ENCODE measurements around the gene LPP. TPM values are rescaled to one million over a fixed set of nuclear protein-coding genes. Genes with fewer than 3 reads are reported as not detected.

Gene LPP
- total RNA-seq, 1 experiment from 2014 or later, result 120 TPM

GRCh38 chr3:188177721-188178120 is 23.8 kb downstream of the LPP start:
- DNase-seq, result no peak
- H3K27me3 Mint-ChIP-seq (ENCODE audit: insufficient read depth, unreplicated experiment), result no peaks in the 10 kb centered on the region
- peaks cover 33% of the 10 kb centered on the region for H3K36me3 Mint-ChIP-seq (ENCODE audit: insufficient read depth, unreplicated experiment)
- BruUV-seq (replicated peaks), result no TSS peak
- peaks cover 21% of the 10 kb centered on the region for H3K4me1 Mint-ChIP-seq (ENCODE audit: low read depth, unreplicated experiment)
- H3K27ac Mint-ChIP-seq (ENCODE audit: unreplicated experiment), result peak overlapping the region; percentile 39
- ChIA-PET POLR2A (no interaction called here), CTCF (no interaction called here)
- H3K9me3 Mint-ChIP-seq (ENCODE audit: unreplicated experiment), result no peaks in the 10 kb centered on the region
- Histone ChIP-seq H3K4me3 (ENCODE audit: low read depth, low read length) (no peak overlapping the region), H3K4me1 (peaks cover 27% of the 10 kb centered on the region; the same call in 1 of the 2 replicates), H3K27me3 (replicated peaks; ENCODE audit: control insufficient read depth, insufficient read depth, low read length) (no peaks in the 10 kb centered on the region), H3K36me3 (ENCODE audit: control insufficient read depth, insufficient read depth, low read length) (peaks cover 2% of the 10 kb centered on the region; the same call in 1 of the 2 replicates), H3K9me3 (no peaks in the 10 kb centered on the region)
- intact Hi-C loops (cut with micrococcal nuclease; ENCODE audit: unreplicated experiment), result no loop called here
- H3K4me3 Mint-ChIP-seq (ENCODE audit: unreplicated experiment), result no peak overlapping the region
- no peak for TF ChIP-seq CTCF (IDR thresholded peaks at IDR 0.05; ENCODE audit: insufficient read depth in 1 of 2, low read depth in 1 of 2, low read length in 1 of 2, severe bottlenecking in 1 of 2, unreplicated experiment in 1 of 2)

- Histone ChIP-seq H3K9me3 (no peaks in the 10 kb centered on the region), H3K4me3 (ENCODE audit: low read depth, low read length) (no peak overlapping the region), H3K4me1 (peaks cover 27% of the 10 kb centered on the region; the same call in 1 of the 2 replicates), H3K36me3 (ENCODE audit: control insufficient read depth, insufficient read depth, low read length) (peaks cover 2% of the 10 kb centered on the region; the same call in 1 of the 2 replicates), H3K27me3 (replicated peaks; ENCODE audit: control insufficient read depth, insufficient read depth, low read length) (no peaks in the 10 kb centered on the region)
- no peaks in the 10 kb centered on the region for H3K9me3 Mint-ChIP-seq (ENCODE audit: unreplicated experiment)
- intact Hi-C loops (cut with micrococcal nuclease; ENCODE audit: unreplicated experiment), result no loop called here
- CTCF ChIA-PET, result no interaction called here
- BruUV-seq (replicated peaks), result no TSS peak
- POLR2A ChIA-PET, result no interaction called here
- H3K27me3 Mint-ChIP-seq (ENCODE audit: insufficient read depth, unreplicated experiment), result no peaks in the 10 kb centered on the region
- peaks cover 21% of the 10 kb centered on the region for H3K4me1 Mint-ChIP-seq (ENCODE audit: low read depth, unreplicated experiment)
- TF ChIP-seq CTCF (IDR thresholded peaks at IDR 0.05; ENCODE audit: insufficient read depth in 1 of 2, low read depth in 1 of 2, low read length in 1 of 2, severe bottlenecking in 1 of 2, unreplicated experiment in 1 of 2), result no peak
- H3K36me3 Mint-ChIP-seq (ENCODE audit: insufficient read depth, unreplicated experiment), result peaks cover 31% of the 10 kb centered on the region
- DNase-seq, result no peak
- H3K27ac Mint-ChIP-seq (ENCODE audit: unreplicated experiment), result peak overlapping the region; percentile 39
- H3K4me3 Mint-ChIP-seq (ENCODE audit: unreplicated experiment), result no peak overlapping the region
Observed at GRCh38 chr3:188178293-188178936, 24.5 kb downstream of the LPP start.

- BruUV-seq (replicated peaks), result no TSS peak
- Histone ChIP-seq H3K4me1 (peaks cover 22% of the 10 kb centered on the region; the same call in 1 of the 2 replicates), H3K36me3 (ENCODE audit: control insufficient read depth, insufficient read depth, low read length) (peaks cover 2% of the 10 kb centered on the region; the same call in 1 of the 2 replicates), H3K4me3 (ENCODE audit: low read depth, low read length) (no peak overlapping the region), H3K9me3 (no peaks in the 10 kb centered on the region), H3K27me3 (replicated peaks; ENCODE audit: control insufficient read depth, insufficient read depth, low read length) (no peaks in the 10 kb centered on the region)
- TF ChIP-seq CTCF (IDR thresholded peaks at IDR 0.05; ENCODE audit: insufficient read depth in 1 of 2, low read depth in 1 of 2, low read length in 1 of 2, severe bottlenecking in 1 of 2, unreplicated experiment in 1 of 2), result no peak
- Mint-ChIP-seq H3K27me3 (ENCODE audit: insufficient read depth, unreplicated experiment) (no peaks in the 10 kb centered on the region), H3K36me3 (ENCODE audit: insufficient read depth, unreplicated experiment) (peaks cover 22% of the 10 kb centered on the region), H3K9me3 (ENCODE audit: unreplicated experiment) (no peaks in the 10 kb centered on the region), H3K27ac (ENCODE audit: unreplicated experiment) (no peak overlapping the region), H3K4me3 (ENCODE audit: unreplicated experiment) (no peak overlapping the region), H3K4me1 (ENCODE audit: low read depth, unreplicated experiment) (peaks cover 23% of the 10 kb centered on the region)
- ChIA-PET CTCF (no interaction called here), POLR2A (no interaction called here)
- no peak for DNase-seq
- intact Hi-C loops (cut with micrococcal nuclease; ENCODE audit: unreplicated experiment), result no loop called here
Observed at GRCh38 chr3:188179006-188179966, 25.3 kb downstream of the LPP start.

All from Caco-2 (cell line).